ENCODE results near the gene KCNT1. TPM values are rescaled to one million over a fixed set of nuclear protein-coding genes. Genes with fewer than 3 reads are reported as not detected.

Gene KCNT1
- total and polyA plus RNA-seq, 3 donors from 2014 or later: 1.8 to 7.3 (median 5.3) TPM

- Histone ChIP-seq H3K9me3 (no peaks in the 10 kb centered on the region), H3K27ac (no peak overlapping the region), H3K27me3 (no peaks in the 10 kb centered on the region), H3K36me3 (ENCODE audit: low read depth, missing control alignments) (no peaks in the 10 kb centered on the region), H3K4me1 (no peaks in the 10 kb centered on the region), H3K4me3 (no peak overlapping the region)
- TF ChIP-seq POLR2A (IDR thresholded peaks at IDR 0.05): no peak
- TF ChIP-seq CTCF (IDR thresholded peaks at IDR 0.05): no peak
- DNase-seq: no peak
- intact Hi-C loops (cut with DNase I; ENCODE audit: low total_unique reads): no loop called here
- WGBS, 2 donors: 90 to 93% methylated on average over 13 of the region's 13 CpGs
Observed at GRCh38 chr9:135812961-135813360, 111.0 kb downstream of the KCNT1 start.

GRCh38 chr9:135813671-135814290, 111.8 kb downstream of the KCNT1 start:
- H3K4me3 ChIP-seq: no peak overlapping the region
- WGBS, 2 donors: 86 to 92% methylated on average over 12 to 14 of the region's 14 CpGs
- TF ChIP-seq CTCF (IDR thresholded peaks at IDR 0.05) (no peak), POLR2A (IDR thresholded peaks at IDR 0.05) (no peak)
- intact Hi-C loops (cut with DNase I; ENCODE audit: low total_unique reads): no loop called here
- H3K27me3 ChIP-seq: no peaks in the 10 kb centered on the region
- H3K4me1 ChIP-seq: no peaks in the 10 kb centered on the region
- DNase-seq: no peak
- H3K36me3 ChIP-seq (ENCODE audit: low read depth, missing control alignments): no peaks in the 10 kb centered on the region
- no peaks in the 10 kb centered on the region for H3K9me3 ChIP-seq
- H3K27ac ChIP-seq: no peak overlapping the region

GRCh38 chr9:135814421-135815095, 112.6 kb downstream of the KCNT1 start:
- TF ChIP-seq CTCF (IDR thresholded peaks at IDR 0.05) (no peak), POLR2A (IDR thresholded peaks at IDR 0.05) (no peak)
- H3K36me3 ChIP-seq (ENCODE audit: low read depth, missing control alignments): no peaks in the 10 kb centered on the region
- intact Hi-C loops (cut with DNase I; ENCODE audit: low total_unique reads): no loop called here

GRCh38 chr9:135815413-135815812, 113.4 kb downstream of the KCNT1 start:
- WGBS, 2 donors: 78 to 94% methylated on average over 4 of the region's 4 CpGs
- DNase-seq: no peak
- no peak overlapping the region for H3K27ac ChIP-seq
- no peaks in the 10 kb centered on the region for H3K27me3 ChIP-seq
- no peaks in the 10 kb centered on the region for H3K4me1 ChIP-seq
- no peak overlapping the region for H3K4me3 ChIP-seq
- TF ChIP-seq CTCF (IDR thresholded peaks at IDR 0.05): no peak
- H3K36me3 ChIP-seq (ENCODE audit: low read depth, missing control alignments): no peaks in the 10 kb centered on the region
- intact Hi-C loops (cut with DNase I; ENCODE audit: low total_unique reads): no loop called here
- no peaks in the 10 kb centered on the region for H3K9me3 ChIP-seq

More at GRCh38 chr9:135814421-135815095, 112.6 kb downstream of the KCNT1 start:
- DNase-seq: no peak
- no peaks in the 10 kb centered on the region for H3K27me3 ChIP-seq
- H3K4me3 ChIP-seq: no peak overlapping the region
- H3K9me3 ChIP-seq: no peaks in the 10 kb centered on the region
- no peak overlapping the region for H3K27ac ChIP-seq
- WGBS, 2 donors: 93 to 94% methylated on average over 12 of the region's 12 CpGs
- no peaks in the 10 kb centered on the region for H3K4me1 ChIP-seq
